Uterus (tissue), 4 donors: ENCODE data around the gene PLP1. TPM values are rescaled to one million over a fixed set of nuclear protein-coding genes. Genes with fewer than 3 reads are reported as not detected.
"Not testable (repeated sequence)": the region's sequence is repeated elsewhere in the genome, so short reads cannot be mapped to it uniquely, and the experiment has no call there.

ENCODE experiments used
- DNase-seq, 2 donors: peaks; one replicate each; pipeline ENCODE4 v3.0.0-alpha.2; 2019 to 2020
- H3K27ac ChIP-seq, 2 donors: fragments of 200-600 bp; sonication (generic); 1 replicate in 1 of 2; 2 replicates in 1 of 2; pipeline ENCODE4 v1.5.1; 2016 to 2018
- H3K27me3 ChIP-seq, 2 donors: fragments of 200-600 bp; sonication (generic); one replicate each; pipeline ENCODE4 v1.5.1; 2018 to 2019; ENCODE audit warnings: control low read depth in 1 of 2
- H3K36me3 ChIP-seq, 2 donors: fragments of 200-600 bp; sonication (generic); one replicate each; pipeline ENCODE4 v1.5.1; 2019; ENCODE audit warnings: control low read depth in 1 of 2
- H3K4me1 ChIP-seq, 2 donors: fragments of 200-600 bp; sonication (generic); one replicate each; pipeline ENCODE4 v1.5.1; 2018 to 2019; ENCODE audit warnings: control low read depth in 1 of 2
- H3K4me3 ChIP-seq, 2 donors: fragments of 200-600 bp; sonication (generic); 1 replicate in 1 of 2; 2 replicates in 1 of 2; pipeline ENCODE4 v1.5.1; 2018 to 2019; ENCODE audit warnings: mild to moderate bottlenecking in 1 of 2
- H3K9me3 ChIP-seq, 2 donors: fragments of 200-600 bp; sonication (generic); one replicate each; pipeline ENCODE4 v1.5.1; 2019; ENCODE audit warnings: control low read depth in 1 of 2
- CTCF ChIP-seq, 4 experiments: fragments of 200-600 bp in 2 of 4; fragments of 450-650 bp in 2 of 4; sonication (generic) in 2 of 4; IDR thresholded peaks; one replicate each; pipeline ENCODE4 v1.5.1; 2016 to 2019; ENCODE audit warnings: antibody characterized with exemption in 4 of 4, mild to moderate bottlenecking in 2 of 4, moderate library complexity in 1 of 4
- POLR2A ChIP-seq, 2 donors: fragments of 450-650 bp; IDR thresholded peaks; one replicate each; pipeline ENCODE4 v1.6.1; 2016; ENCODE audit warnings: antibody characterized with exemption in 2 of 2, mild to moderate bottlenecking in 1 of 2, moderate library complexity in 1 of 2
- intact Hi-C: fragments of 100-400 bp; cut with DNase I; formaldehyde crosslinking; loops from one replicate; pipeline ENCODE4 v1.15.1; 2023; ENCODE audit warnings: low total_unique reads
- total RNA-seq, 4 donors: library from RNA; depleted of rRNA in 3 of 4; stranded (reverse); fragments of >200 nt in 3 of 4; gene quantifications; one replicate each; pipeline versions ENCODE4 v1.1.0 to v1.2.4, GENCODE V29; 2014 to 2023
- donor health status: DM: yes; HTN: yes; CAD: no.

Gene PLP1
- total RNA-seq, 4 donors from 2014 or later = 0.88 to 41.0 (median 2.0) TPM

DNA sequence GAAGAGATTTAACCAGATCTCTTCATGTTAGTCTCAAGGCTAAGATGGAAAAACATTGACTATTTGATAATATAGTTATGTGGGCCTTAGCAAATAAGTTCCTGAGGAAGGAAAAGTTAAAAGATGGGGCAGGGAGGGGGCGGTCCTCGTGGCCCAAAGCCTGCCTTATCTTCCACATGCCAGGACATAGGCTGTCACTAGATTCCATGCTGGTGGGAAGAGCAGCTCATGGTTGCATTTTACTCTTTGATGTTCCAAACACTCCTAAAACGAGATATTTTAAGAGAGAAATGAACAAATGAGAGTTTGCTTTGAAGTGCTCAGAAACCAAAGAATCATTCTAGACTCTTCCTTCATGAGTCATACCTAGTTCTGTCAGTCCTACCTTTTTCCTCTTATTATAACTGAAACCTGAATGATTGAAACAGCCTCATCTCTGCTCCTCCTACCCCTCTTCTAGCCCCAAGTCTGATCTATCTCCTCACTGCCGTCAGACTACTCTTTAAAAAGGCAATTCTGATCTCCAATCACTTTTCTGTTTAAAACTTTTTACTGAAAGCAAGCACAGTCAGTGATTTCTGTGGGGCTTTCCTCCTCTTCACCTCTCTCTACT, 30.3 kb downstream of the PLP1 start:
- no peaks in the 10 kb centered on the region for H3K36me3 ChIP-seq
- H3K4me3 ChIP-seq = no peak overlapping the region
- no peaks in the 10 kb centered on the region for H3K27me3 ChIP-seq
- H3K9me3 ChIP-seq = no peaks in the 10 kb centered on the region
- intact Hi-C loops = loop anchor here (10.0 kb wide), 1 partner anchor 112 kb away; no protein-coding TSS in a partner anchor
- no peak for DNase-seq
- H3K27ac ChIP-seq = no peak overlapping the region
- no peaks in the 10 kb centered on the region for H3K4me1 ChIP-seq
- no peak for TF ChIP-seq POLR2A (IDR thresholded peaks at IDR 0.05)
- TF ChIP-seq CTCF (IDR thresholded peaks at IDR 0.05) = no peak

- intact Hi-C loops = loop anchor here (10.0 kb wide), 1 partner anchor 277 kb away; no protein-coding TSS in a partner anchor
- H3K27ac ChIP-seq = no peak overlapping the region
- H3K36me3 ChIP-seq = no peaks in the 10 kb centered on the region
- no peak for DNase-seq
- no peaks in the 10 kb centered on the region for H3K4me1 ChIP-seq
- no peak overlapping the region for H3K4me3 ChIP-seq
- no peaks in the 10 kb centered on the region for H3K9me3 ChIP-seq
- TF ChIP-seq CTCF (IDR thresholded peaks at IDR 0.05) = no peak
- TF ChIP-seq POLR2A (IDR thresholded peaks at IDR 0.05) = no peak
- no peaks in the 10 kb centered on the region for H3K27me3 ChIP-seq
Measured at GRCh38 chrX:103811858-103812257, 35.2 kb downstream of the PLP1 start.

GRCh38 chrX:103817101-103817500, 40.5 kb downstream of the PLP1 start:
- intact Hi-C loops = loop anchor here (10.0 kb wide), 1 partner anchor 282 kb away; no protein-coding TSS in a partner anchor
- not testable (repeated sequence) for H3K27me3 ChIP-seq, H3K9me3 ChIP-seq, H3K4me3 ChIP-seq, H3K27ac ChIP-seq, H3K36me3 ChIP-seq, H3K4me1 ChIP-seq, DNase-seq

DNA sequence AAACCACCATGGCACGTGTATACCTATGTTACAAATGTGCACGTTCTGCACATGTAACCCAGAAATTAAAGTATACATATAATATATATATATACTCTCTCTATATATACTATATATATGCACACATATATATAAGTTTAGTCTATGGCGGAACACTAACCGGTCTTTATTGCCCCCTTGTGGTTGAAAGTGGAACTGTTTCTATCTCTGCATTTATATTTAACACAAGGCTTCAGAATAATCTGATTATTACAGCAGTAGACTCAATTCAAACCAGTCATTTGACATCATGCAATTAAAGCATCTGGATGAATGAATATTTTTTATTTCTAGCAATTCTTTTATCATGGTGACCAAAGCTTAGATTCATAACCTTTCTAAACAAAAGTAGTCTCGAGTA, 40.9 kb downstream of the PLP1 start:
- intact Hi-C loops = loop anchor here (10.0 kb wide), 1 partner anchor 283 kb away; no protein-coding TSS in a partner anchor
- Histone ChIP-seq H3K36me3 (no peaks in the 10 kb centered on the region), H3K27me3 (no peaks in the 10 kb centered on the region), H3K27ac (no peak overlapping the region), H3K4me1 (no peaks in the 10 kb centered on the region), H3K4me3 (no peak overlapping the region), H3K9me3 (no peaks in the 10 kb centered on the region)
- TF ChIP-seq POLR2A (IDR thresholded peaks at IDR 0.05) (no peak), CTCF (IDR thresholded peaks at IDR 0.05) (peak; percentile 61 to 89 (median 74))
- DNase-seq = peak in 1 of 2 donors; percentile 17

GRCh38 chrX:103818842-103819619, 42.4 kb downstream of the PLP1 start:
- Histone ChIP-seq H3K27ac (no peak overlapping the region), H3K4me1 (no peaks in the 10 kb centered on the region), H3K9me3 (no peaks in the 10 kb centered on the region), H3K27me3 (no peaks in the 10 kb centered on the region), H3K36me3 (no peaks in the 10 kb centered on the region), H3K4me3 (no peak overlapping the region)
- no peak for TF ChIP-seq CTCF (IDR thresholded peaks at IDR 0.05)
- TF ChIP-seq POLR2A (IDR thresholded peaks at IDR 0.05) = no peak
- intact Hi-C loops = loop anchor here (10.0 kb wide), 1 partner anchor 284 kb away; no protein-coding TSS in a partner anchor
- no peak for DNase-seq

DNA sequence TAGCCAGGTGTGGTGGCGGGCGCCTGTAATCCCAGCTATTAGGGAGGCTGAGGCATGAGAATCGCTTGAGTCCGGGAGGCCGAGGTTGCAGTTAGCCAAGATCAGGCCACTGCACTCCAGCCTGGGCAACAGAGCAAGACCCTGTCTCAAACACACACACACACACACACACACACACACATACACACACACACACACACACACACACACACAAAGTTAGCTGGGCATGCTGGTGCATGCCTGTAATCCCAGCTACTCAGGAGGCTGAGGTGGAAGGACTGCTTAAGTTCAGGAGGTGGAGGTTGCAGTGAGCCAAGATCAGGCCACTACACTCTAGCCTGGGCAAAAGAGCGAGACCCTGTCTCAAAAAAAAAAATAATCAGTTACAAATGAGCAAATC, 44.2 kb downstream of the PLP1 start:
- H3K4me1 ChIP-seq, H3K27me3 ChIP-seq, H3K4me3 ChIP-seq, intact Hi-C loops, H3K9me3 ChIP-seq, H3K36me3 ChIP-seq, H3K27ac ChIP-seq, DNase-seq: not testable (repeated sequence)
